Measurements from ENCODE around the gene JAZF1.

The JAZF1 gene

DNA sequence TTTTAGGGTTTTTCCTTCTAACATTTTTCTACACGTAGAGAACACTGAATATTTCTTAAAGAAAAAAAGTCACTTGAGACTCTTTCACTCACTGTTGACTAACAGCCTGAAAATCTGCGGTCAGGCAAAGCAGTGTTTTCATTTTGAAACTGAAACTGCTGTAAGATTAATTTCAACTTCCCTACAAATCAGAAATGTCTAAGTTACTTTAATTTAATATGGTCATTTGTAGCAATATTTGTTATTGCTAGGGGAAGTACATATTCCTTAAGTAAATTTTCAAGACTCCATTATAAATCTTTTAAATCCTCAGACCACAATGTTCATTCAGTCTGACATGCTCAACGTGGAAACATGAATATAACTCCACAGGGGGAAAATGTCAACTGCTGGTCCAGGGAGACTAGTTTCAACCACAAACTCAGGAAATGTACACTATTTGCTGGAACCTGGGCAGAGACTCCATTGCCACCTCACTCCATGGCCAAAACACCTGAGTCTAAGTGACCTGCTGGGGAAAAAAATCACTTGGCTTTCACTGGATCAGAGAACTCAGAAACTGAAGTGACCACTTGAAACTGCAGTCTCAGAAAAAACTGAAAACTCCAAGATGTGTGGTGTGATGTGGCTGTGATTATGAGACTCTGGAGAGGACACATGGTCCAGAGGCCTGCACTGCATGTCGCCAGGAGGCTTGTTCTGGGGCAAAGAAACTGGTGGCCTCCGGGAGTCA is 279.4 kb downstream of the JAZF1 start:
- peak; percentile 54 for DNase-seq (ENCODE audit: low read depth)
- TF ChIP-seq CTCF (IDR thresholded peaks at IDR 0.05; ENCODE audit: low read length, missing control alignments) = no peak
- H3K4me3 ChIP-seq (replicated peaks; ENCODE audit: low read depth, low read length) = peak overlapping the region; percentile 46

DNA sequence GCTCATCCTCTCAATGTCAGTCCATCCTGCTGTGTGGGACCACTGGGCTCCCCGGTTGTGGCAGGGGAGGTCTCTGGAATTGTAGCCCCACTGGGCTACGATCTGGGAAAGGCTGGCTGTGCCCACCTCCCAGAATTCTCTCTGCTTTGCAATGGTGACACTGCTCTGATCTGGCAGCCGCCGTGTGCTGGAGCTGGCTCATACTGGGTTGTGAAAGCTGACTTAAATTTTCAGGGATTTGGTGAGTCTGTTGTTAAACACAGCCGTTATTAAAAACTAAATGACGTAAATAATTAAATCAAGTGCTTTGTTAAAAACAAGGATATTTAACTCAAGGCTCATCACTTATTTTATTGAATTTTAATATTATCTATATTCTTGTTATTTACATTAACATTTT is 280.6 kb downstream of the JAZF1 start:
- TF ChIP-seq CTCF (IDR thresholded peaks at IDR 0.05; ENCODE audit: low read length, missing control alignments) = no peak
- H3K4me3 ChIP-seq (replicated peaks; ENCODE audit: low read depth, low read length) = no peak overlapping the region
- DNase-seq (ENCODE audit: low read depth) = no peak

GRCh38 chr7:27899601-27900000 is 281.0 kb downstream of the JAZF1 start:
- no peak for DNase-seq (ENCODE audit: low read depth)
- no peak for TF ChIP-seq CTCF (IDR thresholded peaks at IDR 0.05; ENCODE audit: low read length, missing control alignments)

GRCh38 chr7:27897441-27897847 is 283.2 kb downstream of the JAZF1 start:
- no peak for TF ChIP-seq CTCF (IDR thresholded peaks at IDR 0.05; ENCODE audit: low read length, missing control alignments)
- DNase-seq (ENCODE audit: low read depth) = no peak
- no peak overlapping the region for H3K4me3 ChIP-seq (replicated peaks; ENCODE audit: low read depth, low read length)

More at GRCh38 chr7:27899601-27900000, 281.0 kb downstream of the JAZF1 start:
- no peak overlapping the region for H3K4me3 ChIP-seq (replicated peaks; ENCODE audit: low read depth, low read length)

DNA sequence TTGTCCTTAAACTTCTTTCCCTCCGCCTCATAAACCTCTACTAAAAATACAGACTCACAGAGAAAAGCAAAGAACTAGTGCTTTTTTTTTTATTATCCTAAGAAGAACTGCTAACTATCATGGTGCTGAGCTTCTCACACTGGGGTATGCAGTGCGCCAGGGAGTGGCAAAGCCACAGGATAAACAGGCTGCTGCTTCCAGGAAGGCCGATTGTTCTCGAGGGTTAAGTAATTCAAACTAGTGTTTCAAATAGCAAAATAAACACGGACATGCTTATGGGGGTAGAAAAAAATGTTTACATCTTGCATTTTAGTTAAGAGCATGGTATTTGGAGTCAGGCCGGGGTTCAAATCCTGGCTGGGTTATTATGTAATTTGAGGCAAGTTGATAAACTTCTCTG is 283.6 kb downstream of the JAZF1 start:
- no peak for TF ChIP-seq CTCF (IDR thresholded peaks at IDR 0.05; ENCODE audit: low read length, missing control alignments)
- DNase-seq (ENCODE audit: low read depth) = no peak

GRCh38 chr7:27895551-27895950 is 285.0 kb downstream of the JAZF1 start:
- no peak for TF ChIP-seq CTCF (IDR thresholded peaks at IDR 0.05; ENCODE audit: low read length, missing control alignments)
- DNase-seq (ENCODE audit: low read depth) = no peak
- no peak overlapping the region for H3K4me3 ChIP-seq (replicated peaks; ENCODE audit: low read depth, low read length)

More for the DNA sequence above, 283.6 kb downstream of the JAZF1 start:
- no peak overlapping the region for H3K4me3 ChIP-seq (replicated peaks; ENCODE audit: low read depth, low read length)
